Endothelial cell of umbilical vein (primary cell): ENCODE data around the gene ZYX. TPM values are rescaled to one million over a fixed set of nuclear protein-coding genes. Genes with fewer than 3 reads are reported as not detected.

Experiments
- BruUV-seq: library from RNA; stranded (reverse); fragments of 400-500 nt; replicated peaks from 2 replicates; lab custom pipeline; 2021; lab: Mats Ljungman, UMichigan
- CTCF ChIA-PET: fragments of 300-600, 350-600 bp; sonication (Branson Sonifier 250); formaldehyde crosslinking; loops from one replicate; lab custom pipeline; 2021; ENCODE audit warnings: antibody characterized with exemption, inconsistent platforms; lab: Charles Lee
- POLR2A ChIA-PET: fragments of 300-600, 350-600 bp; sonication (Branson Sonifier 250); formaldehyde crosslinking; loops from one replicate; lab custom pipeline; 2021; ENCODE audit warnings: antibody characterized with exemption, inconsistent platforms; lab: Charles Lee
- DNase-seq: peaks from one replicate; pipeline ENCODE4 v3.0.0-alpha.2; 2011; ENCODE audit warnings: low read depth, low spot score
- FAIRE-seq: peaks from 2 replicates; lab custom pipeline; 2011; peaks lifted over from hg19 to GRCh38; lab: Jason Lieb, UNC
- H2AFZ ChIP-seq: 2 replicates; pipeline ENCODE4 v1.6.0; 2012; ENCODE audit warnings: low read depth, low read length, control low read depth, inconsistent platforms
- H3K27ac ChIP-seq: 2 replicates; pipeline ENCODE4 v1.5.1; 2011; ENCODE audit warnings: low read depth, mild to moderate bottlenecking, control low read depth, low read length, moderate library complexity; ENCODE audit not compliant: insufficient read depth
- H3K27me3 ChIP-seq, 2 experiments: 2 replicates each; pipeline versions ENCODE4 v1.6.0 to v1.6.1; 2011; ENCODE audit warnings: low read length in 2 of 2, mixed read lengths in 1 of 2; ENCODE audit not compliant: control insufficient read depth in 2 of 2, insufficient read depth in 2 of 2
- H3K36me3 ChIP-seq, 2 experiments: 2 replicates in 1 of 2; 3 replicates in 1 of 2; pipeline ENCODE4 v1.5.1; 2011; ENCODE audit warnings: low read length in 2 of 2, mild to moderate bottlenecking in 1 of 2, moderate library complexity in 1 of 2; ENCODE audit not compliant: control insufficient read depth in 2 of 2, insufficient read depth in 2 of 2; ENCODE audit errors: extremely low read depth in 1 of 2
- H3K4me1 ChIP-seq: 3 replicates; pipeline ENCODE4 v1.5.1; 2011; ENCODE audit warnings: mild to moderate bottlenecking, low read length; ENCODE audit not compliant: control insufficient read depth, insufficient read depth; ENCODE audit errors: extremely low read depth
- H3K4me2 ChIP-seq: 2 replicates; pipeline ENCODE4 v1.6.1; 2011; ENCODE audit warnings: low read length, control low read depth, mixed read lengths; ENCODE audit not compliant: insufficient read depth
- H3K4me3 ChIP-seq, 3 experiments: fragments of 200-600 bp in 1 of 3; sonication (generic), shearing (Covaris generic) in 1 of 3; replicated peaks in 1 of 3; 2 replicates each; pipeline ENCODE4 v1.5.1; 2011 to 2016; ENCODE audit warnings: control low read depth in 3 of 3, low read length in 3 of 3, mild to moderate bottlenecking in 2 of 3, inconsistent platforms in 1 of 3, low read depth in 1 of 3, moderate library complexity in 1 of 3; ENCODE audit not compliant: insufficient read depth in 1 of 3
- H3K79me2 ChIP-seq: 2 replicates; pipeline ENCODE4 v1.6.0; 2012; ENCODE audit warnings: low read length, inconsistent platforms; ENCODE audit not compliant: control insufficient read depth, insufficient read depth
- H3K9ac ChIP-seq: replicated peaks from 2 replicates; pipeline ENCODE3; 2011; ENCODE audit warnings: low read length, control low read depth; ENCODE audit not compliant: insufficient read depth; ENCODE audit errors: extremely low read depth
- H3K9me1 ChIP-seq: replicated peaks from 3 replicates; pipeline ENCODE4 v1.6.0; 2011; ENCODE audit warnings: mild to moderate bottlenecking, low read length; ENCODE audit not compliant: control insufficient read depth, insufficient read depth; ENCODE audit errors: extremely low read depth
- H3K9me3 ChIP-seq: replicated peaks from 2 replicates; pipeline ENCODE4 v1.5.1; 2012; ENCODE audit warnings: low read length, inconsistent platforms; ENCODE audit not compliant: control insufficient read depth, insufficient read depth
- H4K20me1 ChIP-seq: replicated peaks from 2 replicates; pipeline ENCODE3; 2011; ENCODE audit warnings: mild to moderate bottlenecking, low read length; ENCODE audit not compliant: control insufficient read depth, insufficient read depth; ENCODE audit errors: extremely low read depth
- EZH2 ChIP-seq: IDR thresholded peaks from 2 replicates; pipeline ENCODE4 v1.6.1; 2012; ENCODE audit warnings: borderline replicate concordance, low read depth, mild to moderate bottlenecking, moderate library complexity, low read length, inconsistent platforms; ENCODE audit not compliant: severe bottlenecking
- FOS ChIP-seq: IDR thresholded peaks from 2 replicates; pipeline ENCODE4 v1.6.1; 2011; ENCODE audit warnings: mild to moderate bottlenecking, low read length, moderate library complexity, borderline replicate concordance; ENCODE audit not compliant: insufficient read depth
- GATA2 ChIP-seq: IDR thresholded peaks from 2 replicates; pipeline ENCODE4 v1.7.0; 2011; ENCODE audit warnings: low read depth, mild to moderate bottlenecking, moderate library complexity, mixed read lengths, low read length; ENCODE audit not compliant: insufficient read length, insufficient read depth
- JUN ChIP-seq: IDR thresholded peaks from 2 replicates; pipeline ENCODE4 v1.6.1; 2011; ENCODE audit warnings: borderline replicate concordance, low read depth; ENCODE audit not compliant: insufficient read length, insufficient read depth
- MYC ChIP-seq: IDR thresholded peaks from one replicate; pipeline ENCODE4 v1.6.1; 2011; ENCODE audit warnings: mild to moderate bottlenecking, low read depth, low read length
- POLR2A ChIP-seq: IDR thresholded peaks from 2 replicates; pipeline ENCODE4 v1.6.1; 2012; ENCODE audit warnings: low read depth, mild to moderate bottlenecking, control low read depth, low read length
- POLR2AphosphoS5 ChIP-seq: IDR thresholded peaks from 2 replicates; pipeline ENCODE4 v1.6.1; 2012; ENCODE audit warnings: low read depth, mild to moderate bottlenecking, control low read depth, low read length, moderate library complexity; ENCODE audit not compliant: insufficient read depth
- dilution Hi-C: fragments of 300-500 bp; cut with MboI; formaldehyde crosslinking; loops from one replicate; pipeline ENCODE4 v1.15.0; 2019; ENCODE audit warnings: low sequenced_read_pairs; ENCODE audit not compliant: extremely low pct_ligation_motif_present
- intact Hi-C: fragments of 100-400 bp; cut with micrococcal nuclease; formaldehyde crosslinking; loops from one replicate; pipeline ENCODE4 v1.10.0; 2022
- polyA plus RNA-seq, 4 experiments: library from polyadenylated mRNA; depleted of rRNA in 3 of 4; stranded (reverse) in 3 of 4; unstranded in 1 of 4; fragments of >200 nt; gene quantifications; 2 replicates each; pipeline versions ENCODE4 v1.2.1 to v1.2.3, GENCODE V29; 2011 to 2012; ENCODE audit warnings: missing spikeins in 1 of 4
- total RNA-seq: library from RNA; stranded (reverse); gene quantifications from 2 replicates; pipeline ENCODE4 v1.2.3, GENCODE V29; 2021
- TF ChIP-seq, protein P1 (sequence below), 2 donors: IDR thresholded peaks; 1 replicate in 1 of 2; 2 replicates in 1 of 2; pipeline ENCODE4 v1.5.1; 2011; ENCODE audit warnings: low read length in 2 of 2, mild to moderate bottlenecking in 2 of 2, moderate library complexity in 2 of 2, control low read depth in 1 of 2, inconsistent platforms in 1 of 2, low read depth in 1 of 2; ENCODE audit not compliant: insufficient read depth in 1 of 2; ENCODE audit errors: extremely low read depth in 1 of 2
- TF ChIP-seq, protein P2 (sequence below): IDR thresholded peaks from 2 replicates; pipeline ENCODE4 v1.6.1; 2011; ENCODE audit not compliant: insufficient read depth, insufficient read length

ZYX gene
- total and polyA plus RNA-seq, 2 donors (not counting 3 experiments of a cell fraction or from before 2014, with no cell fraction given): 196 to 545 TPM

GRCh38 chr7:143391462-143392404 lies 10.6 kb downstream of the ZYX start:
- intact Hi-C loops (loop anchor here (1.0 to 5.0 kb wide), 4 partner anchors 8 to 584 kb away; partner anchors contain the start of gene CASP2), dilution Hi-C loops (loop anchor here (25.0 kb wide), 1 partner anchor 121 kb away; no protein-coding TSS in a partner anchor)
- peaks cover 79% of the 10 kb centered on the region for H3K4me1 ChIP-seq
- H3K27ac ChIP-seq: peak overlapping the region; percentile 88
- no peak overlapping the region for H2AFZ ChIP-seq
- H3K9me1 ChIP-seq: no peaks in the 10 kb centered on the region
- H3K36me3 ChIP-seq: peaks cover 19 to 39% of the 10 kb centered on the region in 2 experiments
- ChIA-PET CTCF (interaction anchor here (0.8 to 4.5 kb wide), 15 partner anchors 7 to 151 kb away, joined by 3 to 24 read pairs (median 7); partner anchors contain the start of gene EPHA1), POLR2A (interaction anchor here (1.8 to 2.9 kb wide), 3 partner anchors 10 to 108 kb away, joined by 7 to 17 read pairs (median 12); no protein-coding TSS in a partner anchor)
- FAIRE-seq: peak; percentile 92
- H3K4me2 ChIP-seq: peak overlapping the region; percentile 3
- peaks cover 28% of the 10 kb centered on the region for H3K79me2 ChIP-seq
- H3K9ac ChIP-seq: peak overlapping the region; percentile 40
- no peaks in the 10 kb centered on the region for H3K27me3 ChIP-seq
- TF ChIP-seq MYC (no peak), FOS (no peak), POLR2AphosphoS5 (no peak), GATA2 (peak; percentile 77), JUN (peak; percentile 21), EZH2 (no peak), POLR2A (peak; percentile 58)
- TF ChIP-seq, protein P1, sequence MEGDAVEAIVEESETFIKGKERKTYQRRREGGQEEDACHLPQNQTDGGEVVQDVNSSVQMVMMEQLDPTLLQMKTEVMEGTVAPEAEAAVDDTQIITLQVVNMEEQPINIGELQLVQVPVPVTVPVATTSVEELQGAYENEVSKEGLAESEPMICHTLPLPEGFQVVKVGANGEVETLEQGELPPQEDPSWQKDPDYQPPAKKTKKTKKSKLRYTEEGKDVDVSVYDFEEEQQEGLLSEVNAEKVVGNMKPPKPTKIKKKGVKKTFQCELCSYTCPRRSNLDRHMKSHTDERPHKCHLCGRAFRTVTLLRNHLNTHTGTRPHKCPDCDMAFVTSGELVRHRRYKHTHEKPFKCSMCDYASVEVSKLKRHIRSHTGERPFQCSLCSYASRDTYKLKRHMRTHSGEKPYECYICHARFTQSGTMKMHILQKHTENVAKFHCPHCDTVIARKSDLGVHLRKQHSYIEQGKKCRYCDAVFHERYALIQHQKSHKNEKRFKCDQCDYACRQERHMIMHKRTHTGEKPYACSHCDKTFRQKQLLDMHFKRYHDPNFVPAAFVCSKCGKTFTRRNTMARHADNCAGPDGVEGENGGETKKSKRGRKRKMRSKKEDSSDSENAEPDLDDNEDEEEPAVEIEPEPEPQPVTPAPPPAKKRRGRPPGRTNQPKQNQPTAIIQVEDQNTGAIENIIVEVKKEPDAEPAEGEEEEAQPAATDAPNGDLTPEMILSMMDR (IDR thresholded peaks at IDR 0.05; ENCODE audit: extremely low read depth in 1 of 2, insufficient read depth in 1 of 2, low read depth in 1 of 2, low read length in 2 of 2): no peak
- TF ChIP-seq, protein P2, sequence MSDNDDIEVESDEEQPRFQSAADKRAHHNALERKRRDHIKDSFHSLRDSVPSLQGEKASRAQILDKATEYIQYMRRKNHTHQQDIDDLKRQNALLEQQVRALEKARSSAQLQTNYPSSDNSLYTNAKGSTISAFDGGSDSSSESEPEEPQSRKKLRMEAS: no peak
- BruUV-seq: no TSS peak
- no peak overlapping the region for H3K4me3 ChIP-seq
- no peaks in the 10 kb centered on the region for H3K9me3 ChIP-seq
- no peaks in the 10 kb centered on the region for H4K20me1 ChIP-seq
- peak; percentile 84 for DNase-seq
